Smooth muscle cell (in vitro differentiated cells): ENCODE results near the gene OR6N1. TPM values are rescaled to one million over a fixed set of nuclear protein-coding genes. Genes with fewer than 3 reads are reported as not detected.

ENCODE experiments used
- DNase-seq: peaks from one replicate; lab custom pipeline; 2025; ENCODE audit not compliant: unreplicated experiment; lab: John Stamatoyannopoulos, UW
- H2AFZ ChIP-seq: fragments of 200-600 bp; sonication (generic); 2 replicates; pipeline ENCODE4 v1.6.0; 2016; ENCODE audit warnings: antibody characterized with exemption, low read depth, mild to moderate bottlenecking
- H3F3A ChIP-seq: fragments of 200-600 bp; sonication (generic); 2 replicates; pipeline ENCODE4 v1.6.0; 2017; ENCODE audit warnings: antibody characterized with exemption, low read depth
- H3K27ac ChIP-seq: fragments of 200-600 bp; sonication (generic); 2 replicates; pipeline ENCODE4 v1.5.1; 2016; ENCODE audit warnings: low read depth, mild to moderate bottlenecking
- H3K27me3 ChIP-seq: fragments of 200-600 bp; sonication (generic); 2 replicates; pipeline ENCODE4 v1.6.1; 2016; ENCODE audit warnings: low read depth, mild to moderate bottlenecking
- H3K36me3 ChIP-seq: fragments of 200-600 bp; sonication (generic); 2 replicates; pipeline ENCODE4 v1.5.1; 2016; ENCODE audit warnings: low read depth
- H3K4me1 ChIP-seq: fragments of 200-600 bp; sonication (generic); 2 replicates; pipeline ENCODE4 v1.5.1; 2016; ENCODE audit warnings: low read depth
- H3K4me2 ChIP-seq: fragments of 200-600 bp; sonication (generic); 2 replicates; pipeline ENCODE4 v1.6.0; 2016; ENCODE audit warnings: mild to moderate bottlenecking
- H3K4me3 ChIP-seq: fragments of 200-600 bp; sonication (generic); 2 replicates; pipeline ENCODE4 v1.5.1; 2016; ENCODE audit warnings: mild to moderate bottlenecking
- H3K79me2 ChIP-seq: fragments of 200-600 bp; sonication (generic); 2 replicates; pipeline ENCODE4 v1.6.0; 2016; ENCODE audit warnings: low read depth, mild to moderate bottlenecking
- H3K9ac ChIP-seq: fragments of 200-600 bp; sonication (generic); 2 replicates; pipeline ENCODE4 v1.6.0; 2016; ENCODE audit warnings: low read depth
- H3K9me3 ChIP-seq: fragments of 200-600 bp; sonication (generic); replicated peaks from 2 replicates; pipeline ENCODE4 v1.5.1; 2016; ENCODE audit warnings: low read depth
- H4K20me1 ChIP-seq: fragments of 200-600 bp; sonication (generic); 2 replicates; pipeline ENCODE4 v1.6.0; 2016; ENCODE audit warnings: low read depth
- WGBS: methylation state at CpG from one replicate; pipeline ENCODE4 v1.1.7; 2016; ENCODE audit warnings: low lambda C conversion rate; 5-methylcytosine and 5-hydroxymethylcytosine counted together
- polyA plus RNA-seq: library from polyadenylated mRNA; unstranded; fragments of >200 nt; fragmentation: Nextera tagmentation; extraction: Ambion mirVana; gene quantifications from 2 replicates; pipeline ENCODE4 v1.2.1, GENCODE V29; 2016
- total RNA-seq: library from RNA; depleted of rRNA; stranded (reverse); fragments of >200 nt; gene quantifications from 2 replicates; pipeline ENCODE4 v1.2.3, GENCODE V29; 2014
- TF ChIP-seq, protein P1 (sequence below): fragments of 200-600 bp; sonication (generic); IDR thresholded peaks from 2 replicates; pipeline ENCODE4 v1.5.1; 2017; ENCODE audit warnings: borderline replicate concordance, mild to moderate bottlenecking, antibody characterized with exemption; ENCODE audit not compliant: insufficient read depth, poor library complexity, severe bottlenecking

Gene OR6N1, protein sequence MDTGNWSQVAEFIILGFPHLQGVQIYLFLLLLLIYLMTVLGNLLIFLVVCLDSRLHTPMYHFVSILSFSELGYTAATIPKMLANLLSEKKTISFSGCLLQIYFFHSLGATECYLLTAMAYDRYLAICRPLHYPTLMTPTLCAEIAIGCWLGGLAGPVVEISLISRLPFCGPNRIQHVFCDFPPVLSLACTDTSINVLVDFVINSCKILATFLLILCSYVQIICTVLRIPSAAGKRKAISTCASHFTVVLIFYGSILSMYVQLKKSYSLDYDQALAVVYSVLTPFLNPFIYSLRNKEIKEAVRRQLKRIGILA
- total RNA-seq, result not detected in 2 replicates
- not detected in 2 replicates for polyA plus RNA-seq

DNA sequence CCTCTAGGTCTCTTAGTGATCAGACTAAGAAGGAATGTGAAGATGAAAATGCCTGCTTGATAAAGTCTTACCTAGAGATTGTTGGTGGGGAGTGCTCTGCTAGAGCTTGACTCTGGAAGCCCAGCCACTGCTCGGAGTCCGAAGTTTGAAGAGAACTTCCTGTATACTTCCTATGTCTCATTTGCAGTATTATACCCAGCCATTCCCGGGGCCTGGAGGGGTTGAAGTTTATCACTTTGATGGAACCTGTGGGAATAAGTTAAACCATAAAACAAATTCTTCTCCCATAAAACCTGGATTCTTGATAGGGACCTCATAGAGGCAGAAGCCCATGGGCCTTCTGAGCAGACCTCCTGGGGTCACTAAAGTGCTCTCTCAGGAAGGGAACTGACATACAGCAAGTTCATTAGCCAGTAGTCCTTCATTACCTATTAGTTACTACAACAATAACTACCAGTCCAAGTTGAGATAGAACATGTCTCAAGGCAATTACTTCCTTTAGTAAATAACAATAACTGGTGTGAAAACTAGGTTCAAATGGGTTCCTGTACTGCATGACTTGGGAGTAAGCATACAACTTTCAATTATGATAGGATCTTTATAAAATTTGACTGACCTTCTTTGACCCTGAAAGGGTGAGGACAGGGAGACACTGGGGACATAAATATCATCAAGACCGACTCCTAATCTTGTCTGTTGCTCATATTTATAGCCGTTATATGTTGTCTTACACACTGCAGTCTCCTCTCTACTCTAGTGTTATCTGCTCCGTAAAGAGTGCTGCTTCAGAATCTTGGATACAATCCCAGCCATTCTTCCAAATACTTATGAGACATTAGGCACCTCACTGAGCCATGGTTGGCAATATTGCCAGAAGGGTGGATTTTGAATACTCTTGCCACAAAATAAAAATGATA lies at the start of gene OR6N1:
TSS of gene OR6N1 (minus strand) at position 246 of the 917 bp plus-strand sequence. CDS start 5,513 bp downstream, outside the sequence.
- Histone ChIP-seq H2AFZ (peak within 1 kb of the TSS; percentile 13), H3K4me1 (no peaks in the 10 kb centered on the region), H3F3A (no peaks in the 10 kb centered on the region), H3K4me2 (no peak within 1 kb of the TSS), H3K36me3 (no peaks in the 10 kb centered on the region), H3K4me3 (no peak within 1 kb of the TSS), H4K20me1 (no peaks in the 10 kb centered on the region), H3K27me3 (no peaks in the 10 kb centered on the region), H3K27ac (no peak within 1 kb of the TSS), H3K9me3 (no peaks in the 10 kb centered on the region), H3K79me2 (no peaks in the 10 kb centered on the region), H3K9ac (no peak within 1 kb of the TSS)
- WGBS, result 85% methylated on average over 6 of the region's 6 CpGs
- TF ChIP-seq, protein P1, sequence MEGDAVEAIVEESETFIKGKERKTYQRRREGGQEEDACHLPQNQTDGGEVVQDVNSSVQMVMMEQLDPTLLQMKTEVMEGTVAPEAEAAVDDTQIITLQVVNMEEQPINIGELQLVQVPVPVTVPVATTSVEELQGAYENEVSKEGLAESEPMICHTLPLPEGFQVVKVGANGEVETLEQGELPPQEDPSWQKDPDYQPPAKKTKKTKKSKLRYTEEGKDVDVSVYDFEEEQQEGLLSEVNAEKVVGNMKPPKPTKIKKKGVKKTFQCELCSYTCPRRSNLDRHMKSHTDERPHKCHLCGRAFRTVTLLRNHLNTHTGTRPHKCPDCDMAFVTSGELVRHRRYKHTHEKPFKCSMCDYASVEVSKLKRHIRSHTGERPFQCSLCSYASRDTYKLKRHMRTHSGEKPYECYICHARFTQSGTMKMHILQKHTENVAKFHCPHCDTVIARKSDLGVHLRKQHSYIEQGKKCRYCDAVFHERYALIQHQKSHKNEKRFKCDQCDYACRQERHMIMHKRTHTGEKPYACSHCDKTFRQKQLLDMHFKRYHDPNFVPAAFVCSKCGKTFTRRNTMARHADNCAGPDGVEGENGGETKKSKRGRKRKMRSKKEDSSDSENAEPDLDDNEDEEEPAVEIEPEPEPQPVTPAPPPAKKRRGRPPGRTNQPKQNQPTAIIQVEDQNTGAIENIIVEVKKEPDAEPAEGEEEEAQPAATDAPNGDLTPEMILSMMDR, result no peak
- DNase-seq, result no peak

DNA sequence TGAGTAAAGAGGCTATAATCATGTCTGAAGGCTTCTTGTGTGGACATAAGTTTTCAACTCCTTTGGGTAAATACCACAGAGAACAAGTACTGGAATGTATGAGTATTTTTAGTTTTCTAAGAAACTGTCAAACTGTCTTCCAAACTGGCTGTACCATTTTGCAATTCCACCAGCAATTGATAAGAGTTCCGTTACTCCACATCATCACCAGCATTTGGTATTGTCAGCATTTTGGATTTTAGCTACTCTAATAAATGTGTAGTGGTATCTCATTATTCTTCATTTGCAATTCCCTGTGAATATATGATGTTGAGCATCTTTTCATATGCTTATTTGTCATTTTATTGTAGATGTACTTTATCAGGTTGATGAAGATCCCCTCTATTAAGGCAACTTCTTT lies 49.7 kb upstream of the OR6N1 start:
- Histone ChIP-seq H4K20me1 (no peaks in the 10 kb centered on the region), H3K36me3 (no peaks in the 10 kb centered on the region), H3K4me2 (no peak overlapping the region), H3K27me3 (no peaks in the 10 kb centered on the region), H3K27ac (no peak overlapping the region), H3K79me2 (no peaks in the 10 kb centered on the region), H2AFZ (no peak overlapping the region), H3K4me1 (peaks cover 11% of the 10 kb centered on the region), H3K4me3 (no peak overlapping the region), H3K9me3 (no peaks in the 10 kb centered on the region), H3F3A (peaks cover 10% of the 10 kb centered on the region), H3K9ac (no peak overlapping the region)
- 86% methylated on average over 1 of the region's 1 CpG for WGBS
- TF ChIP-seq, protein P1, result no peak
- DNase-seq, result no peak

DNA sequence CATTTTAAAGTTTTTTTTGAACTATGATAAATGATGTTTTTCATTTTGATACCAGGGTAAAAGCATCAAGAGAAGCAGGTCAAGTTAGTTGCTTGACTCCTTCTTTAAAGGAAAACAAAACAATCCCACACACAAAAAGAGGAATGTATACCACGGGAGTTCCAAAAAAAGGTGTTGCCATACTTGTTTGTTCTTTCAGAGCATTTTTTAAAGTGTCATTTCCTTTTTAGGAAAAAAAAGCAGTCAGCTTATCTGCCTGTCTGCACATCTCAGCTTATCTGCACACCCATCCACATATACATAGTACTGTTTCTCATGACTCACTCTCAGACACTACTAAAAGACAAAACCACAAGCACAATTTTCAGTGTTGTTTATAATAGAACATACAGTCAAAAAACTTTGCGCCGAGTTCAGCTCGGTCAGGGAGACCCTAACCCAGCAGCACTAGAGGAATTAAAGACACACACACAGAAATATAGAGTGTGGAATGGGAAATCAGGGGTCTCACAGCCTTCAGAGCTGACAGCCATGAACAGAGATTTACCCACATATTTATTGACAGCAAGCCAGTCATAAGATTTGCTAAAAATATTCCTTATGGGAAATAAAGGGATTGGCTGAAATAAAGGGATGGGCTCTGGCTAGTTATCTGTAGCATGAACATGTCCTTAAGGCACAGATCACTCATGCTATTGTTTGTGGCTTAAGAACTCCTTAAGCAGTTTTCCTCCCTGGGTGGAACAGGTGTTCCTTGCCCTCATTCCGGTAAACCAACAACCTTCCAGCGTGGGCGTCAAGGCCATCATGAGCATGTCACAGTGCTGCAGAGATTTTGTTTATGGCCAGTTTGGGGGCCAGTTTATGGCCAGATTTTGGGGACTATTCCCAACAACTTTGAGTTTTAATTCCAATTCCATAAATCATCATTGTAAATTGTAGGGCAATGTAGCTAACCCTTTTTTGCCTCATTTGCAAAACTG lies 47.8 kb upstream of the OR6N1 start:
- H3K9ac ChIP-seq, result no peak overlapping the region
- no peak for DNase-seq
- no peaks in the 10 kb centered on the region for H4K20me1 ChIP-seq
- H3K4me2 ChIP-seq, result peak overlapping the region; percentile 73
- no peaks in the 10 kb centered on the region for H3K27me3 ChIP-seq
- peak overlapping the region; percentile 74 for H3K27ac ChIP-seq
- H3K4me3 ChIP-seq, result no peak overlapping the region
- WGBS, result 44% methylated on average over 7 of the region's 7 CpGs
- H2AFZ ChIP-seq, result no peak overlapping the region
- peaks cover 11% of the 10 kb centered on the region for H3K4me1 ChIP-seq
- peaks cover 10% of the 10 kb centered on the region for H3F3A ChIP-seq
- H3K9me3 ChIP-seq, result no peaks in the 10 kb centered on the region
- H3K36me3 ChIP-seq, result no peaks in the 10 kb centered on the region
- TF ChIP-seq, protein P1, result no peak
- H3K79me2 ChIP-seq, result no peaks in the 10 kb centered on the region
